DMS153 (cell line): ENCODE data around the gene HLA-DQB1.
"Not testable (repeated sequence)": the region's sequence is repeated elsewhere in the genome, so short reads cannot be mapped to it uniquely, and the experiment has no call there.

Experiments used
- DNase-seq: peaks from one replicate; lab custom pipeline; 2025; lab: John Stamatoyannopoulos, UW

The HLA-DQB1 gene

GRCh38 chr6:32662099-32662498, 4.4 kb downstream of the HLA-DQB1 start:
- no peak for DNase-seq

- no peak for DNase-seq
Observed at GRCh38 chr6:32659856-32660595, 6.4 kb downstream of the HLA-DQB1 start.

GRCh38 chr6:32658268-32658897, 8.1 kb downstream of the HLA-DQB1 start:
- DNase-seq, result no peak

- DNase-seq, result peak; percentile 81
Observed at GRCh38 chr6:32657819-32658218, 8.6 kb downstream of the HLA-DQB1 start.

- not testable (repeated sequence) for DNase-seq
Observed at GRCh38 chr6:32657329-32657728, 9.1 kb downstream of the HLA-DQB1 start.

GRCh38 chr6:32655203-32655710, 11.2 kb downstream of the HLA-DQB1 start:
- DNase-seq, result no peak

GRCh38 chr6:32645047-32645703, 21.3 kb downstream of the HLA-DQB1 start:
- DNase-seq, result no peak

- DNase-seq, result no peak
Observed at GRCh38 chr6:32643904-32644303, 22.6 kb downstream of the HLA-DQB1 start.

- no peak for DNase-seq
Observed at GRCh38 chr6:32642720-32643106, 23.7 kb downstream of the HLA-DQB1 start.

- not testable (repeated sequence) for DNase-seq
Observed at GRCh38 chr6:32641785-32642719, 24.4 kb downstream of the HLA-DQB1 start.

GRCh38 chr6:32641122-32641521, 25.3 kb downstream of the HLA-DQB1 start:
- no peak for DNase-seq

- DNase-seq, result no peak
Observed at GRCh38 chr6:32639440-32640394, 26.7 kb downstream of the HLA-DQB1 start.

GRCh38 chr6:32638532-32639219, 27.8 kb downstream of the HLA-DQB1 start:
- DNase-seq, result no peak

- no peak for DNase-seq
Observed at GRCh38 chr6:32637883-32638282, 28.6 kb downstream of the HLA-DQB1 start.

GRCh38 chr6:32637219-32637880, 29.1 kb downstream of the HLA-DQB1 start, which contains the start of gene HLA-DQA1:
Gene HLA-DQA1 (plus strand): TSS chr6:32637406. CDS start chr6:32637459, 53 bp downstream.
- DNase-seq, result no peak

GRCh38 chr6:32635526-32636123, 30.8 kb downstream of the HLA-DQB1 start:
- no peak for DNase-seq

GRCh38 chr6:32629793-32630192, 36.7 kb downstream of the HLA-DQB1 start:
- not testable (repeated sequence) for DNase-seq

- DNase-seq, result no peak
Observed at GRCh38 chr6:32627831-32628230, 38.6 kb downstream of the HLA-DQB1 start.

GRCh38 chr6:32627249-32627648, 39.2 kb downstream of the HLA-DQB1 start:
- DNase-seq, result no peak
